Effector memory CD8-positive, alpha-beta T cell (primary cell): ENCODE results near the gene KCNS1.
A peak's percentile ranks its signal among the peaks of the same experiment; 100 is the strongest.

ENCODE experiments used
- ATAC-seq: fragments of 150-1000 bp; cut with Tn5 transposase; replicated peaks from 2 replicates; pipeline ENCODE4 v1.10.0; 2021; ENCODE audit warnings: mild to moderate bottlenecking, moderate library complexity
- DNase-seq, 3 experiments: peaks; one replicate each; pipeline ENCODE4 v3.0.0; 2021
- H3K27ac Mint-ChIP-seq, 2 donors: one replicate each; pipeline ENCODE4 v1.8.0; 2022; ENCODE audit warnings: mild to moderate bottlenecking in 2 of 2, mixed read lengths in 2 of 2, moderate library complexity in 2 of 2
- H3K27me3 Mint-ChIP-seq, 2 donors: one replicate each; pipeline ENCODE4 v1.8.0; 2022; ENCODE audit warnings: mixed read lengths in 2 of 2
- H3K36me3 Mint-ChIP-seq: one replicate; pipeline ENCODE4 v1.8.0; 2022; ENCODE audit warnings: mild to moderate bottlenecking, moderate library complexity, mixed read lengths; ENCODE audit not compliant: insufficient read depth
- H3K4me1 Mint-ChIP-seq, 2 donors: one replicate each; pipeline ENCODE4 v1.8.0; 2022; ENCODE audit warnings: low read depth in 2 of 2, mixed read lengths in 2 of 2
- H3K4me3 Mint-ChIP-seq, 2 donors: one replicate each; pipeline ENCODE4 v1.8.0; 2022; ENCODE audit warnings: mild to moderate bottlenecking in 2 of 2, mixed read lengths in 2 of 2, moderate library complexity in 2 of 2
- H3K9me3 Mint-ChIP-seq, 2 donors: one replicate each; pipeline ENCODE4 v1.8.0; 2022; ENCODE audit warnings: mixed read lengths in 2 of 2

KCNS1 gene

DNA sequence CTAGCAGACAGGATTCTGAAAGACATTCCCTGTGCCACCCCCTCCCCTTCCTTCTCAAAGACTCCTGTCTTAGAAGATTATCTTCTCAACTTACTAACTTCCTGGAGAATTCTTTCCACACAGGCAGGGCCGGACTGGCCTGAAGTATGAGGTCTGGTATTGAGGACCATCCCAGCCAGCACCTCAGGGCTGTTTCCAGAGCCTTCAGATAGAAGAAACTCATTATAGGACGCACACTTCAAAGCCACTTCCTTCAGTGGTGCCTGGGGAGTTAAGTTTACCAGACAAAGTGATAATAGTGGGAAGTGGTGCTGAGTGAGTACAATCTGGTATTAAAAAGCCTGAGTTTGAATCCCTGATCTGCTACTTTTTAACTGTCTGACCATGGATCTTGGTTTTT is 15.6 kb downstream of the KCNS1 start:
- peaks cover 9 to 30% of the 10 kb centered on the region in 2 donors for H3K4me1 Mint-ChIP-seq
- no peak for ATAC-seq

GRCh38 chr20:45083127-45083526 is 17.8 kb downstream of the KCNS1 start:
- H3K9me3 Mint-ChIP-seq = peaks cover 5 to 7% of the 10 kb centered on the region in 2 donors
- DNase-seq = no peak
- H3K4me3 Mint-ChIP-seq = no peak overlapping the region
- H3K27ac Mint-ChIP-seq = peak overlapping the region; percentile 24 to 27
- H3K36me3 Mint-ChIP-seq = peaks cover 56% of the 10 kb centered on the region
- H3K27me3 Mint-ChIP-seq = no peaks in the 10 kb centered on the region
- ATAC-seq = no peak
- H3K4me1 Mint-ChIP-seq = peaks cover 9 to 34% of the 10 kb centered on the region in 2 donors

More for the DNA sequence above, 15.6 kb downstream of the KCNS1 start:
- no peak for DNase-seq
- Mint-ChIP-seq H3K27me3 (no peaks in the 10 kb centered on the region), H3K27ac (peak overlapping the region; percentile 65 to 77), H3K36me3 (peaks cover 35% of the 10 kb centered on the region), H3K4me3 (no peak overlapping the region), H3K9me3 (peaks cover 5 to 7% of the 10 kb centered on the region in 2 donors)

GRCh38 chr20:45082468-45082867 is 18.5 kb downstream of the KCNS1 start:
- no peak for ATAC-seq
- peaks cover 9 to 34% of the 10 kb centered on the region in 2 donors for H3K4me1 Mint-ChIP-seq
- DNase-seq = no peak
- H3K27ac Mint-ChIP-seq = peak overlapping the region in 1 of 2 donors; percentile 27
- peaks cover 5 to 7% of the 10 kb centered on the region in 2 donors for H3K9me3 Mint-ChIP-seq
- no peak overlapping the region for H3K4me3 Mint-ChIP-seq
- peaks cover 56% of the 10 kb centered on the region for H3K36me3 Mint-ChIP-seq
- no peaks in the 10 kb centered on the region for H3K27me3 Mint-ChIP-seq

- Mint-ChIP-seq H3K27ac (no peak overlapping the region), H3K9me3 (peaks cover 5 to 7% of the 10 kb centered on the region in 2 donors), H3K36me3 (peaks cover 66% of the 10 kb centered on the region), H3K27me3 (no peaks in the 10 kb centered on the region), H3K4me3 (no peak overlapping the region), H3K4me1 (peaks cover 6 to 23% of the 10 kb centered on the region in 2 donors)
- DNase-seq (no peak), ATAC-seq (peak; percentile 32)
Measured at GRCh38 chr20:45080867-45081624, 19.9 kb downstream of the KCNS1 start.

- H3K4me1 Mint-ChIP-seq = peaks cover 7 to 22% of the 10 kb centered on the region in 2 donors
- DNase-seq (no peak), ATAC-seq (no peak)
- H3K4me3 Mint-ChIP-seq = no peak overlapping the region
- H3K36me3 Mint-ChIP-seq = peaks cover 88% of the 10 kb centered on the region
- H3K9me3 Mint-ChIP-seq = peaks cover 1 to 5% of the 10 kb centered on the region in 2 donors
- H3K27ac Mint-ChIP-seq = no peak overlapping the region
- no peaks in the 10 kb centered on the region for H3K27me3 Mint-ChIP-seq
Measured at GRCh38 chr20:45077559-45077958, 23.4 kb downstream of the KCNS1 start.

- H3K27me3 Mint-ChIP-seq = no peaks in the 10 kb centered on the region
Measured at GRCh38 chr20:45073221-45073620, 27.7 kb downstream of the KCNS1 start.

GRCh38 chr20:45072066-45072465 is 28.9 kb downstream of the KCNS1 start:
- ATAC-seq (no peak), DNase-seq (no peak)
- H3K27ac Mint-ChIP-seq = peak overlapping the region; percentile 84 to 89
- H3K36me3 Mint-ChIP-seq = peaks cover 68% of the 10 kb centered on the region
- no peaks in the 10 kb centered on the region for H3K9me3 Mint-ChIP-seq
- peaks cover 45 to 53% of the 10 kb centered on the region in 2 donors for H3K4me1 Mint-ChIP-seq
- no peaks in the 10 kb centered on the region for H3K27me3 Mint-ChIP-seq
- H3K4me3 Mint-ChIP-seq = no peak overlapping the region

More at GRCh38 chr20:45073221-45073620, 27.7 kb downstream of the KCNS1 start:
- Mint-ChIP-seq H3K36me3 (peaks cover 70% of the 10 kb centered on the region), H3K4me3 (no peak overlapping the region), H3K27ac (peak overlapping the region; percentile 84 to 85), H3K4me1 (peaks cover 35 to 47% of the 10 kb centered on the region in 2 donors), H3K9me3 (no peaks in the 10 kb centered on the region)
- no peak for DNase-seq
- no peak for ATAC-seq

DNA sequence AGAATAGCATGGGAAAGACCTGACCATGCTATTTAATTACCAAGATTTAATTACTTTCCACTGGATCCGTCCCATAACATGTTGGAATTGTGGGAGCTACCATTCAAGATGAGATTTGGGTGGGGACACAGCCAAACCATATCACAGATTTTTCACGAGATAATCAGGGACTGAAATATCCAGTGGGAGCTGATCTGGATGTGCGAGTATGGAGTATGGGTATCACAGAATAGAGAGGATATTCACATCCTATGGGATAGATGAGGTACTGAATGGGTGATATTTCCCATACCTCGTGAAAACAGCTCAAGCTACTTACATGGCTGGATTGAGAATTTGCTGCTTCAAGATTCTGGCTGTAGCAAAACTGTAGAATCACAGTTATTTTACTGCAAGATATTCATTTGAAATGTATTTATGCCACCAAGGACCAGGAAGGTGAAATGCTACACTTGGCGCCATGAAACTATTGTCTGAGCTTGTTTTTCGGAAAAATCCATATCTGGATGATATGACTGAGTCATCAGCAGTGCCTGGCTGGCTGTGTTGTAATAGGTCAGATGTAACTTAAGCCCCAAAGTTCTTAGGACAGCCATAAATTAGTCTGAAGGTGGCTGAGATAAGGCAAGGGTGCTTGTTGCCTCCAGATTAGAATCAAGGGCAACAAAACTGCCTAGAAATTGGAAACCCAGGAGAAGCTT is 29.8 kb downstream of the KCNS1 start:
- Mint-ChIP-seq H3K4me1 (peaks cover 52 to 62% of the 10 kb centered on the region in 2 donors), H3K36me3 (peaks cover 68% of the 10 kb centered on the region), H3K27ac (peak overlapping the region in 1 of 2 donors; percentile 89), H3K27me3 (no peaks in the 10 kb centered on the region), H3K9me3 (no peaks in the 10 kb centered on the region), H3K4me3 (no peak overlapping the region)
- DNase-seq (no peak), ATAC-seq (no peak)

- DNase-seq (no peak), ATAC-seq (no peak)
- H3K4me3 Mint-ChIP-seq = no peak overlapping the region
- peak overlapping the region; percentile 44 to 89 for H3K27ac Mint-ChIP-seq
- peaks cover 71% of the 10 kb centered on the region for H3K36me3 Mint-ChIP-seq
- peaks cover 66 to 78% of the 10 kb centered on the region in 2 donors for H3K4me1 Mint-ChIP-seq
- no peaks in the 10 kb centered on the region for H3K9me3 Mint-ChIP-seq
- no peaks in the 10 kb centered on the region for H3K27me3 Mint-ChIP-seq
Measured at GRCh38 chr20:45069261-45069660, 31.7 kb downstream of the KCNS1 start.

- peaks cover 75% of the 10 kb centered on the region for H3K36me3 Mint-ChIP-seq
- no peaks in the 10 kb centered on the region for H3K27me3 Mint-ChIP-seq
- no peak for ATAC-seq
- no peak for DNase-seq
- H3K27ac Mint-ChIP-seq = peak overlapping the region; percentile 27 to 89
- H3K9me3 Mint-ChIP-seq = no peaks in the 10 kb centered on the region
- H3K4me3 Mint-ChIP-seq = no peak overlapping the region
- peaks cover 68 to 78% of the 10 kb centered on the region in 2 donors for H3K4me1 Mint-ChIP-seq
Measured at GRCh38 chr20:45067558-45067957, 33.4 kb downstream of the KCNS1 start.

GRCh38 chr20:45067087-45067486 is 33.8 kb downstream of the KCNS1 start:
- no peak for ATAC-seq
- Mint-ChIP-seq H3K27ac (peak overlapping the region; percentile 27 to 89), H3K27me3 (no peaks in the 10 kb centered on the region), H3K4me3 (no peak overlapping the region), H3K9me3 (no peaks in the 10 kb centered on the region), H3K36me3 (peaks cover 79% of the 10 kb centered on the region), H3K4me1 (peaks cover 71 to 79% of the 10 kb centered on the region in 2 donors)
- DNase-seq = no peak

DNA sequence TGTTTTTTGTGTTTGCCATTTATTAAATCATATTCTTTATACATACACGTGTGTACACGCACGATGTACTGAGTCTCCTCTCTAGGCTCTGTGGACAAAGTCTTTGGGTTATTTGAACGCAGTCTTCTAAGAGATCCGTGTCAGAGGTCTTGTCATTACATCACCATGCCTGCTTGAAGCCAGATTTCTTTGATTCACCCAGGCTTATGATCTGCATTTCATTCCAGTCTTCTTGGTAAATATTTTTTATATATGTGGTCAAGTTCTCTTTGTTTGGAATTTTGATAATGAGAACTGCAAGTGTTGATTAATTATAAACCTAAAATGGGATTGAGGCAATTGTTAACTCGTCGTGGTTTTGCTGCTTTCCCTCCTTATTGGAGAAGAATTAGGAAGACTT is 34.6 kb downstream of the KCNS1 start:
- no peak for DNase-seq
- H3K36me3 Mint-ChIP-seq = peaks cover 83% of the 10 kb centered on the region
- no peak overlapping the region for H3K4me3 Mint-ChIP-seq
- no peaks in the 10 kb centered on the region for H3K9me3 Mint-ChIP-seq
- peak overlapping the region in 1 of 2 donors; percentile 75 for H3K27ac Mint-ChIP-seq
- ATAC-seq = no peak
- peaks cover 68 to 81% of the 10 kb centered on the region in 2 donors for H3K4me1 Mint-ChIP-seq
- no peaks in the 10 kb centered on the region for H3K27me3 Mint-ChIP-seq

DNA sequence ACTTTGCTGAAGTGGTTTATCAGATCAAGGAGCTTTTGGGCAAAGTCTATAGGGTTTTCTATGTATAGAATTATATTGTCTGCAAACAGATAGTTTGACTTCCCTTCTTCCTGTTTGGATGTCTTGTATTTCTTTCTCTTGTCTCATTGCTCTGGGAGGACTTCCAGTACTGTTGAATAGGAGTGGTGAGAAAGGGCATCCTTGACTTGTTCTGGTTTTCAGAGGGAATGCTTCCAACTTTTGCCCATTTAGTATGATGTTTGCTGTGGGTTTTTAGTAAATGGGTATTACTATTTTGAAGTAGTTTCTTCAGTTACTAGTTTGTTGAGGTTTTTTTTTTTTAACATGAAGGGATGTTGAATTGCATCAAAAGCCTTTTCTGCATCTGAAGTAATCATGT is 36.1 kb downstream of the KCNS1 start:
- ATAC-seq (no peak), DNase-seq (no peak)
- peak overlapping the region; percentile 81 to 86 for H3K27ac Mint-ChIP-seq
- H3K4me1 Mint-ChIP-seq = peaks cover 61 to 81% of the 10 kb centered on the region in 2 donors
- H3K36me3 Mint-ChIP-seq = peaks cover 74% of the 10 kb centered on the region
- peak overlapping the region; percentile 31 to 75 for H3K4me3 Mint-ChIP-seq
- no peaks in the 10 kb centered on the region for H3K27me3 Mint-ChIP-seq
- no peaks in the 10 kb centered on the region for H3K9me3 Mint-ChIP-seq
